SIG-M5 treated with dmso at 0.1 percent for 504 hours (cell line): ENCODE results near the gene DOCK2.

Experiments used
- DNase-seq: peaks from one replicate; lab custom pipeline; 2025; ENCODE audit not compliant: unreplicated experiment; lab: John Stamatoyannopoulos, UW

The DOCK2 gene

DNA sequence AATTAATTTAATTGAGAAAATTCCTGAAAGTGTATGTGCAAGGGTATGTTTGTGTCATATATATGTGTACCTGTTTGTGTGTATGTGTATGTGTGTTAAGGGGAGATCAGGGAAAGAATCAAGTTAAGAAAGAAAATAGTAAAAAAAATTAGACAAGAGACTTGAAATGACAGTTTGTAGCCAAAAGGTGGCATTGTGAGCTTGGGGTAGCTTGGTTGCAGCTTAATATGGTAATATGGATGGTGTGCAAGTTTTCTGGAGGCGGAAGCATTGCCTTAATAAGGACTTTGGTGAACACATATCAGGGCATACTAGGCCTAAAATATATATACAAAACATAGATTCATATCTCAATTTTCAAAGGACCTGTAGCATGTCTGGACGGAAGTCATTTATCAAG is 213.3 kb downstream of the DOCK2 start:
- no peak for DNase-seq

DNA sequence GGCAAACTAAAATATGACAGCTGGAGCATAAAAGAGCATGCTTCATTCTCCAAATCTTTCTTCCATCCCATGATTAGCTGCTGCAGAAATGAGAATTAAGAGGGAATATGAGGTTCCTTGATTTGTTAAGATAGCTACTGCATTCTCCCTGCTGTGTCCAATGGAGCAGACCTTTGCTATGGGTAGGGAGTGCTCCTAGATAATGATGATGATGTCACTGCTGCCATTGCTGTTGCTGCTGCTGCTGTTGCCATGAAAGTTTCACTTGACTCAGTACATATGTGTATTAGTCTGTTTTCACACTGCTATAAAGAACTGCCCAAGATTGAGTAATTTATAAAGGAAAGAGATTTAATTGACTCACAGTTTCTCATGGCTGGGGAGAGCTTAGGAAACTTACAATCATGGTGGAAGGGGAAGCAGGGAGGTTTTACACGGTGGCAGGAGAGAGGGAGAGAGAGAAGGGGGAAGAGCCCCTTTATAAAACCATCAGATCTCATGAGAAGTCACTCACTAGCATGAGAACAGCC is 214.3 kb downstream of the DOCK2 start:
- DNase-seq: no peak

GRCh38 chr5:169856571-169856970 is 219.5 kb downstream of the DOCK2 start:
- peak; percentile 16 for DNase-seq

DNA sequence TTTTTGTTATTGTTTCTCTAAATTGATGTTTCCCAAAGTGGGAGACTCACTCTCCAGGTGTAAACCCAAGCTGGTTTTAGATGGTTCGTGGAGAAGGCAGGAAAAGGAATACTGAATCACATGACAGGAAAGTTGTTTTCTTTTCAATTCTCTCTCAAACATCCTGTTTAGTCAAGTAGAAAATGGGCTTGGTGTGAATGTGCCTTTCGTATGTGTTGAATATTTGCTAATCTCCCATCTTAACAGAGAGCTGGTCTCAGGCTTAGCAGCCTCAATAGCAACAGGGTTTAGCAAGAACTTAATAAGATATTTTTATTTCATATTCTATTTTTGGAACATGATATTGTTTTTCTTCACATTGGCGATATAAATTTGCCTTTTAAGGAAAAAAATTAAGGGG is 223.5 kb downstream of the DOCK2 start:
- DNase-seq: no peak

GRCh38 chr5:169861433-169861832 is 224.4 kb downstream of the DOCK2 start:
- DNase-seq: no peak

GRCh38 chr5:169861934-169862333 is 224.9 kb downstream of the DOCK2 start:
- DNase-seq: no peak

GRCh38 chr5:169862391-169862811 is 225.3 kb downstream of the DOCK2 start:
- DNase-seq: no peak

DNA sequence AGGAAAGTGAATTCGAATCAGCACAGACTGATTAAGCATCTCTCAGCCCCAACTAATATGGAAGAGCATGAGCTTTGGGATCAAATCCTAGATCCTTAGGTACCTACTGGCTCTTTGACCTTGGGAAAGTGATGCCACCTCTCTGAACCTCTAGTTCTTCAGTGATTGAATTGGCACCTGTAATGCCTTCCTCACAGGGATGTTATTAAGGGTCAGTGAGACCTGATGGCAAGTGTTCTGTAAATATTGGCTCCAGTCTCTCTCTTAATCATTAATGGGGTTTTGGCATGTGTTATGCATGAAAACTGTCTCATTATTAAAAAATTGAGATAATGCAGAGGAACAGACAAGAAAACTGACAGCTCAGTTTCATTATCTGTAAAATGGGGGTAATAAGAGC is 227.4 kb downstream of the DOCK2 start:
- DNase-seq: no peak

GRCh38 chr5:169867347-169867746 is 230.3 kb downstream of the DOCK2 start:
- DNase-seq: no peak

DNA sequence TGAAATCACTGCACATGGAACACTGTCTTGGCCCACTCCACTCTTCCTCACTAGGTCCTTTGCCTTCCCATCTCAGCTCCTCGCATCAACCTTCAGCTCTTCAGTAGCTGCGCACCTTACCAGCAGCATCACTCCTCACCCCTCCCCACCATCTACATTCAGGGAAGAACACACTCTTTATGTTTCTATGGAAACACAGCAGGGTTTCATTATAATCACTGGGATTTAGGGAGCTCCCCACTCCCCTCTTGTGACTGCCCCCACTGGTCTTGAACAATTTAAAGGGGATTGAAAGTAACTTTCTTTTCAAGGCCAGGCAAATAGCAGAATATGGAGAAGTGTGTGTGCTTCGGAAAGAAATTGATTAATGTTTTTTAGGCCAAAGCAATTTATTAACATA is 232.0 kb downstream of the DOCK2 start:
- DNase-seq: no peak

GRCh38 chr5:169870211-169870610 is 233.1 kb downstream of the DOCK2 start:
- no peak for DNase-seq

- no peak for DNase-seq
These were observed 234.9 kb downstream of the DOCK2 start for GRCh38 chr5:169871826-169872490.

- peak; percentile 92 for DNase-seq
These were observed 236.6 kb downstream of the DOCK2 start for GRCh38 chr5:169873642-169874041.

DNA sequence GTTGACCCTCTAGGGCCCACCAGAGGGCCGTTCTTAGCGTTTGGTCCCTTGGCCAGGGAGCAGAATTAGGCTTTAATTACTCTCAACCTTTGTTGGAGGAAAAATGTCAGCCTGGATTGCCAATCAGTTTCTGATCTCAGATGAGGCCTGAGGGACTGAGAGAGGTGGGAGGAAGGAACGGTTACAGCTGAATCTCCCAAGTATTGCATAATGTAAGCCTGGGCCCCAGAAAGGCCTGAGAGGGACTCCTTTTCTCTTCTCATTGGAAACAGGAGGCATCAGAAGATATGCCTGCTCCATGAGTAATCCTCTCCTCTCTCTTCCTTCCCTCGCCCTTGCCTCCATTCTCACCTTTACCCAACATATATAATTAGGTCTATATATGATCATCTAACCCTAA is 237.5 kb downstream of the DOCK2 start:
- DNase-seq: peak; percentile 87

GRCh38 chr5:169875091-169875728 is 238.1 kb downstream of the DOCK2 start:
- DNase-seq: peak; percentile 80

- DNase-seq: no peak
These were observed 238.7 kb downstream of the DOCK2 start for GRCh38 chr5:169875731-169876130.

- DNase-seq: peak; percentile 6
These were observed 239.3 kb downstream of the DOCK2 start for GRCh38 chr5:169876386-169876785.

GRCh38 chr5:169880012-169880663 is 243.1 kb downstream of the DOCK2 start:
- peak; percentile 24 for DNase-seq

DNA sequence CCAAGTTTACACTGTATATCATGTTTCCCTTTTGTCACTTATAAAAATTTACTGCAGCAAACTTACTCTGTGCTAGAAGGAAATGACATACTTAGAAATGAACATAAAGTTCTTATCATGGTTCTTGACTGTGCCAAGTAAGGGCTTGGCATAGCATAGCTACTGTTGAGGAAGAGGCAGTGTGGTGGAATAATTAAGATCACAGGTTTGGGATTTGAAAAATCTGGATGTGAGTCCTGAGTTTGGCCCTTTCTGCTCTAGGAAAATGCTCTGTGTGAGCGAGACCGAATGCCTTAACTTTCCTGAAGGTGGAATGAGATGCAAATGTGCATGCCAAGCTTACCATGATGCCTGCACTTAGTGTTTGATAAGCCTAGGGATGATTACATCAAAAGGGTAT is 243.7 kb downstream of the DOCK2 start:
- DNase-seq: no peak

GRCh38 chr5:169881702-169882303 is 244.7 kb downstream of the DOCK2 start:
- no peak for DNase-seq

DNA sequence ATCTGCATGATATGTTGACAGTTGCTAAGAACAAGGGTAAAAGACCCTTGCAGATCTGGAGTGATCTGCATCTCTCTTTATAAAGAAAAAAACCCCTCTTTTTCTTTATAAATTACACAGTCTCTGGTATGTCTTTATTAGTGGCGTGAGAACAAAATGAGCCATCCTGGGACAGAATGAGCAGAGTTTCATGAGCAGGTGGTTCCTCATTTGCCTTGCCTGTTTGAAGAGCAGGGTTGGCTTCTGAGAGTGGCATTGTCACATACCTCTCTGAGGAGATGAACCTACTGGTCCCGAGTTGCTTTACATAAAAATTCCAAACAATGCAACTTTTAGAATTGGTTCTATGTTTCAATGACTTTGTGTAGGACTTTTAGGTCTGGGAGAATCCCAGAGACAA is 249.0 kb downstream of the DOCK2 start:
- no peak for DNase-seq

- no peak for DNase-seq
These were observed 249.6 kb downstream of the DOCK2 start for GRCh38 chr5:169886677-169887076.
